H1 (cell line): ENCODE results near the gene CMTM2. TPM values are rescaled to one million over a fixed set of nuclear protein-coding genes. Genes with fewer than 3 reads are reported as not detected.

Source experiments
- CTCF ChIA-PET: fragments of 300-600 bp; sonication (Branson Sonifier 250); formaldehyde crosslinking; loops from one replicate; lab custom pipeline; 2021; ENCODE audit not compliant: partially characterized antibody; lab: Charles Lee
- POLR2A ChIA-PET: fragments of 300-600 bp; sonication (Branson Sonifier 250); formaldehyde crosslinking; loops from one replicate; lab custom pipeline; 2021; ENCODE audit warnings: inconsistent platforms; ENCODE audit not compliant: partially characterized antibody; lab: Charles Lee
- DNase-seq, 2 experiments: peaks; one replicate each; pipeline versions ENCODE4 v3.0.0 to v3.0.0-alpha.2; 2010 to 2022; ENCODE audit warnings: low spot score in 2 of 2, low read depth in 1 of 2, mixed read lengths in 1 of 2
- FAIRE-seq: peaks from 2 replicates; lab custom pipeline; 2011; peaks lifted over from hg19 to GRCh38; lab: Jason Lieb, UNC
- H2AFZ ChIP-seq: 2 replicates; pipeline ENCODE4 v1.8.1; 2012; ENCODE audit warnings: low read length, inconsistent platforms
- H2AK5ac ChIP-seq: 2 replicates; pipeline ENCODE4 v1.6.1; 2013; ENCODE audit warnings: low read depth, low read length
- H2BK120ac ChIP-seq: replicated peaks from 2 replicates; pipeline ENCODE3; 2013; ENCODE audit warnings: low read depth, low read length, inconsistent platforms
- H2BK12ac ChIP-seq: 2 replicates; pipeline ENCODE4 v1.6.1; 2013; ENCODE audit warnings: low read depth, low read length
- H2BK15ac ChIP-seq: 2 replicates; pipeline ENCODE4 v1.6.1; 2013; ENCODE audit warnings: low read length
- H2BK20ac ChIP-seq: 2 replicates; pipeline ENCODE4 v1.6.1; 2013; ENCODE audit warnings: low read length
- H2BK5ac ChIP-seq: 2 replicates; pipeline ENCODE4 v1.6.1; 2013; ENCODE audit warnings: low read depth, low read length
- H3K14ac ChIP-seq: 2 replicates; pipeline ENCODE4 v1.6.1; 2013; ENCODE audit warnings: inconsistent platforms; ENCODE audit not compliant: insufficient read length
- H3K18ac ChIP-seq: 2 replicates; pipeline ENCODE4 v1.6.1; 2013; ENCODE audit warnings: low read length; ENCODE audit errors: extremely low read depth
- H3K23ac ChIP-seq: 2 replicates; pipeline ENCODE4 v1.6.1; 2013; ENCODE audit warnings: inconsistent platforms; ENCODE audit not compliant: insufficient read length
- H3K23me2 ChIP-seq: 2 replicates; pipeline ENCODE4 v1.6.1; 2013; ENCODE audit warnings: low read depth, low read length
- H3K27ac ChIP-seq: 2 replicates; pipeline ENCODE4 v1.6.1; 2011; ENCODE audit warnings: low read depth, low read length, inconsistent platforms
- H3K27me3 ChIP-seq, 4 experiments: replicated peaks in 1 of 4; 1 replicate in 1 of 4; 2 replicates in 3 of 4; pipeline versions ENCODE4 v1.6.1 to v1.8.1; 2011 to 2013; ENCODE audit warnings: low read length in 3 of 4, mild to moderate bottlenecking in 3 of 4, inconsistent platforms in 2 of 4, mixed read lengths in 2 of 4, moderate library complexity in 1 of 4; ENCODE audit not compliant: control insufficient read depth in 3 of 4, insufficient read depth in 3 of 4; ENCODE audit errors: extremely low read depth in 1 of 4
- H3K36me3 ChIP-seq, 4 experiments: 2 replicates each; pipeline versions ENCODE4 v1.6.1 to v1.8.1; 2011 to 2013; ENCODE audit warnings: mild to moderate bottlenecking in 4 of 4, low read length in 3 of 4, moderate library complexity in 2 of 4, control low read depth in 1 of 4, inconsistent platforms in 1 of 4; ENCODE audit not compliant: insufficient read depth in 4 of 4, control insufficient read depth in 2 of 4
- H3K4ac ChIP-seq: replicated peaks from 2 replicates; pipeline ENCODE3; 2013; ENCODE audit warnings: low read length, low read depth, mixed read lengths, inconsistent platforms; ENCODE audit not compliant: insufficient read length
- H3K4me1 ChIP-seq, 4 experiments: replicated peaks in 1 of 4; 1 replicate in 1 of 4; 2 replicates in 3 of 4; pipeline versions ENCODE4 v1.6.1 to v1.8.1; 2011 to 2013; ENCODE audit warnings: low read length in 3 of 4, inconsistent platforms in 2 of 4, mixed read lengths in 1 of 4; ENCODE audit not compliant: insufficient read depth in 4 of 4, control insufficient read depth in 3 of 4
- H3K4me2 ChIP-seq, 2 experiments: 2 replicates each; pipeline versions ENCODE4 v1.6.1 to v1.8.1; 2011 to 2013; ENCODE audit warnings: low read depth in 2 of 2, low read length in 2 of 2, control low read depth in 1 of 2, inconsistent platforms in 1 of 2, mild to moderate bottlenecking in 1 of 2; ENCODE audit not compliant: insufficient read depth in 1 of 2
- H3K4me3 ChIP-seq, 4 experiments: fragments of 200-600, 300-600 bp in 1 of 4; sonication (generic), shearing (Covaris generic), sonication (Bioruptor Twin) in 1 of 4; 2 replicates each; pipeline versions ENCODE4 v1.5.1 to v1.8.1; 2011 to 2016; ENCODE audit warnings: low read length in 4 of 4, low read depth in 3 of 4, control low read depth in 2 of 4, inconsistent platforms in 2 of 4, mild to moderate bottlenecking in 2 of 4, mixed read lengths in 1 of 4, moderate library complexity in 1 of 4; ENCODE audit not compliant: insufficient read depth in 2 of 4; ENCODE audit errors: extremely low read depth in 1 of 4
- H3K56ac ChIP-seq: replicated peaks from 2 replicates; pipeline ENCODE3; 2013; ENCODE audit warnings: low read depth, mild to moderate bottlenecking, mixed read lengths, low read length, inconsistent platforms; ENCODE audit not compliant: insufficient read length
- H3K79me1 ChIP-seq: 2 replicates; pipeline ENCODE4 v1.6.1; 2013; ENCODE audit warnings: low read depth, low read length, control low read depth
- H3K79me2 ChIP-seq, 2 experiments: 2 replicates each; pipeline versions ENCODE4 v1.6.1 to v1.8.1; 2012 to 2013; ENCODE audit warnings: low read length in 2 of 2, mild to moderate bottlenecking in 2 of 2, inconsistent platforms in 1 of 2; ENCODE audit not compliant: insufficient read depth in 2 of 2, control insufficient read depth in 1 of 2
- H3K9ac ChIP-seq, 4 experiments: replicated peaks in 1 of 4; 1 replicate in 1 of 4; 2 replicates in 3 of 4; pipeline versions ENCODE4 v1.6.1 to v1.8.1; 2011 to 2013; ENCODE audit warnings: low read depth in 3 of 4, low read length in 3 of 4, control low read depth in 2 of 4, mild to moderate bottlenecking in 2 of 4, moderate library complexity in 2 of 4, inconsistent platforms in 1 of 4; ENCODE audit errors: extremely low read depth in 1 of 4
- H3K9me3 ChIP-seq, 2 experiments: 2 replicates each; pipeline versions ENCODE4 v1.6.1 to v1.8.1; 2012 to 2013; ENCODE audit warnings: mild to moderate bottlenecking in 2 of 2, moderate library complexity in 2 of 2, control low read depth in 1 of 2, inconsistent platforms in 1 of 2, low read depth in 1 of 2, low read length in 1 of 2, mixed read lengths in 1 of 2; ENCODE audit not compliant: insufficient read depth in 2 of 2
- H4K20me1 ChIP-seq, 2 experiments: replicated peaks in 1 of 2; 2 replicates each; pipeline versions ENCODE3 to v1.8.1; 2011 to 2013; ENCODE audit warnings: inconsistent platforms in 2 of 2, low read length in 2 of 2, mild to moderate bottlenecking in 1 of 2; ENCODE audit not compliant: insufficient read depth in 2 of 2, control insufficient read depth in 1 of 2
- H4K5ac ChIP-seq: 2 replicates; pipeline ENCODE4 v1.6.1; 2013; ENCODE audit warnings: low read length, low read depth, mixed read lengths, inconsistent platforms; ENCODE audit not compliant: insufficient read length
- H4K8ac ChIP-seq: 2 replicates; pipeline ENCODE4 v1.8.0; 2013; ENCODE audit warnings: mild to moderate bottlenecking, moderate library complexity, low read length, inconsistent platforms; ENCODE audit not compliant: insufficient read depth; ENCODE audit errors: extremely low read depth
- H4K91ac ChIP-seq: replicated peaks from 2 replicates; pipeline ENCODE3; 2013; ENCODE audit warnings: low read length, mixed read lengths, inconsistent platforms; ENCODE audit not compliant: insufficient read length
- HDAC2 ChIP-seq, 2 experiments: fragments of 300-600 bp in 1 of 2; sonication (generic) in 1 of 2; IDR thresholded peaks; 2 replicates each; pipeline ENCODE4 v1.6.1; 2011 to 2012; ENCODE audit warnings: low read depth in 2 of 2, low read length in 2 of 2, mild to moderate bottlenecking in 2 of 2, moderate library complexity in 2 of 2, borderline replicate concordance in 1 of 2, inconsistent platforms in 1 of 2
- RBBP5 ChIP-seq: IDR thresholded peaks from 2 replicates; pipeline ENCODE4 v1.7.1; 2012; ENCODE audit warnings: low read depth, mild to moderate bottlenecking, inconsistent platforms, low read length, moderate library complexity, borderline replicate concordance
- SIX5 ChIP-seq: IDR thresholded peaks from 2 replicates; pipeline ENCODE4 v1.6.1; 2011; ENCODE audit warnings: mild to moderate bottlenecking, low read depth, low read length
- TAF1 ChIP-seq: IDR thresholded peaks from 2 replicates; pipeline ENCODE4 v1.6.1; 2011; ENCODE audit warnings: mild to moderate bottlenecking, low read depth, low read length
- USF2 ChIP-seq: IDR thresholded peaks from 2 replicates; pipeline ENCODE4 v1.6.1; 2011; ENCODE audit warnings: low read length, improper control_type of control experiment
- YY1 ChIP-seq: IDR thresholded peaks from 2 replicates; pipeline ENCODE4 v1.6.1; 2011; ENCODE audit warnings: low read depth, mild to moderate bottlenecking, low read length
- WGBS, 2 experiments: shearing (Covaris generic) in 1 of 2; methylation state at CpG; one replicate each; pipeline versions ENCODE4 v1.1.6 to v1.1.7; 2013 to 2015; ENCODE audit warnings: low lambda C conversion rate in 2 of 2, mixed read lengths in 2 of 2, inconsistent platforms in 1 of 2, low coverage in 1 of 2, missing lambda C conversion rate in 1 of 2; ENCODE audit not compliant: insufficient replicate concordance in 2 of 2, insufficient coverage in 1 of 2, insufficient read length in 1 of 2; ENCODE audit errors: extremely low coverage in 1 of 2, missing lambda C conversion rate in 1 of 2; 5-methylcytosine and 5-hydroxymethylcytosine counted together
- polyA plus RNA-seq, 7 experiments: library from polyadenylated mRNA; depleted of rRNA in 3 of 7; stranded (reverse) in 5 of 7; unstranded in 2 of 7; fragments of >200 nt in 5 of 7; fragments of 200-250 nt in 2 of 7; gene quantifications; 1 replicate in 5 of 7; 2 replicates in 1 of 7; 4 replicates in 1 of 7; pipeline versions ENCODE4 v1.2.1 to v1.2.3, GENCODE V29; 2011 to 2013; ENCODE audit warnings: missing spikeins in 2 of 7, mixed read lengths in 2 of 7
- total RNA-seq: library from RNA; stranded (reverse); fragmentation: NEBNext Ultra II Directional; extraction: Animal tissue kit (Norgen Biotek cat#: 25700); gene quantifications from 2 replicates; pipeline ENCODE4 v1.2.1, GENCODE V29; 2021

Gene CMTM2
- total and polyA plus RNA-seq, 2 of the 8 experiments (the other 6 are each of a cell fraction or from before 2014, with no cell fraction given): not detected

DNA sequence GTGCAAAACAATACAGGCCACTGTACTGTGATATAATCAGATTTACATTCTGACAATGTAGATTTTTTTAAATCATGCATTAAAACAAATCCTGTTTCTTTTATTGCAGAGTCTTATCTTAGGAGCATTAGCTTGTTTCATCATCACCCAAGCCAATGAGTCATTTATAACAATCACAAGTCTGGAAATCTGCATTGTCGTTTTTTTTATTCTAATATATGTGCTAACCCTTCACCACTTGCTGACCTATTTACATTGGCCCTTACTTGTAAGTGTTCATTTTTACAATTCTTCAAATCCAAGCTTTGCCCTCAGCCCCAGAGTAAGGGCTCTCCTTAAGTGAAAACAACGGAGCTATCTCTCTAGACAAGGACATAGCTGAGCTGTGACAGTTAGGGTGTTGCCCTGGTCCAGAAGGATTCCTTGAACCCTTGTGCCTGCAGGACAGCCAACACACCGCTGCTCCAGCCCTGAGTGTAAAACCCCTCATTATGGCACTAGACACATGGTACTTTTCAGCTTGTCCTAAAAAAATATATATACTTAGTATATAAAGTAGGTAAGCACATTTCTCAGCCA lies 9.3 kb upstream of the CMTM2 start:
- POLR2A ChIA-PET: interaction anchor here (0.7 to 2.3 kb wide), 3 partner anchors 9 to 33 kb away, joined by 3 to 7 read pairs (median 3); partner anchors contain the start of gene CMTM2
- Histone ChIP-seq H3K23ac (no peak overlapping the region), H3K9ac (no peak overlapping the region), H3K79me1 (no peaks in the 10 kb centered on the region), H2BK12ac (no peak overlapping the region), H3K27me3 (no peaks in the 10 kb centered on the region; a peak in 2 of 7 replicates), H3K79me2 (no peaks in the 10 kb centered on the region), H3K14ac (no peak overlapping the region), H3K36me3 (peaks cover 0 to 5% (median 0%) of the 10 kb centered on the region in 4 experiments; a peak in 2 of 8 replicates), H3K4ac (no peak overlapping the region), H2AFZ (no peak overlapping the region), H2BK20ac (no peak overlapping the region), H3K9me3 (no peaks in the 10 kb centered on the region), H4K20me1 (peaks cover 0 to 2% of the 10 kb centered on the region in 2 experiments), H3K4me2 (no peak overlapping the region), H3K56ac (no peak overlapping the region), H3K27ac (no peak overlapping the region), H2BK5ac (no peak overlapping the region), H3K23me2 (no peaks in the 10 kb centered on the region), H3K4me1 (no peaks in the 10 kb centered on the region), H2BK15ac (no peak overlapping the region), H3K4me3 (no peak overlapping the region), H2BK120ac (no peak overlapping the region), H4K5ac (no peak overlapping the region), H3K18ac (no peak overlapping the region), H2AK5ac (no peak overlapping the region), H4K8ac (no peak overlapping the region), H4K91ac (no peak overlapping the region)
- no peak for TF ChIP-seq RBBP5
- no peak for TF ChIP-seq SIX5
- TF ChIP-seq HDAC2 (IDR thresholded peaks at IDR 0.05; ENCODE audit: borderline replicate concordance in 1 of 2, low read depth in 2 of 2, low read length in 2 of 2): no peak
- TF ChIP-seq YY1: no peak
- TF ChIP-seq USF2: no peak
- no peak for TF ChIP-seq TAF1
- no peak for DNase-seq
- FAIRE-seq: no peak
- WGBS, 2 experiments: 92% methylated on average over 3 of the region's 3 CpGs; no CpG with 5 or more reads in 1 of the 2 experiments
- CTCF ChIA-PET: interaction anchor here (0.9 to 6.8 kb wide), 8 partner anchors 10 to 163 kb away, joined by 3 to 30 read pairs (median 4); no protein-coding TSS in a partner anchor
